Body of pancreas (tissue), 4 donors: ENCODE measurements around the gene DOK6.

Experiments used
- CTCF ChIP-seq, 7 experiments: fragments of 450-650 bp in 4 of 7; fragments of 200-600 bp in 3 of 7; sonication (generic) in 3 of 7; IDR thresholded peaks; one replicate each; pipeline ENCODE4 v1.5.1; 2016 to 2019; ENCODE audit warnings: antibody characterized with exemption in 7 of 7
- POLR2A ChIP-seq, 3 donors: fragments of 450-650 bp; IDR thresholded peaks; one replicate each; pipeline ENCODE4 v1.6.1; 2016; ENCODE audit warnings: antibody characterized with exemption in 3 of 3, mild to moderate bottlenecking in 2 of 3

GRCh38 chr18:69358212-69358895 lies 42.3 kb upstream of the DOK6 start:
- TF ChIP-seq CTCF (IDR thresholded peaks at IDR 0.05): no peak
- TF ChIP-seq POLR2A (IDR thresholded peaks at IDR 0.05): no peak
